MM.1S (cell line): Measurements from ENCODE around the gene SAXO1.

Experiments
- EZH2 ChIP-seq: fragments of 300-600 bp; sonication (generic); optimal IDR thresholded peaks from 2 replicates; pipeline ENCODE3; 2017; ENCODE audit warnings: low read depth, mild to moderate bottlenecking, antibody characterized with exemption, low read length, mixed read lengths
- EZH2phosphoT487 ChIP-seq: fragments of 300-600 bp; sonication (generic); IDR thresholded peaks from 2 replicates; pipeline ENCODE4 v1.6.1; 2018; ENCODE audit warnings: antibody characterized with exemption, low read length
- TF ChIP-seq, protein P1 (sequence below): fragments of 300-600 bp; sonication (generic); IDR thresholded peaks from 2 replicates; pipeline ENCODE4 v1.5.1; 2016; ENCODE audit warnings: antibody characterized with exemption, low read length, mixed read lengths

- TF ChIP-seq, protein P1, sequence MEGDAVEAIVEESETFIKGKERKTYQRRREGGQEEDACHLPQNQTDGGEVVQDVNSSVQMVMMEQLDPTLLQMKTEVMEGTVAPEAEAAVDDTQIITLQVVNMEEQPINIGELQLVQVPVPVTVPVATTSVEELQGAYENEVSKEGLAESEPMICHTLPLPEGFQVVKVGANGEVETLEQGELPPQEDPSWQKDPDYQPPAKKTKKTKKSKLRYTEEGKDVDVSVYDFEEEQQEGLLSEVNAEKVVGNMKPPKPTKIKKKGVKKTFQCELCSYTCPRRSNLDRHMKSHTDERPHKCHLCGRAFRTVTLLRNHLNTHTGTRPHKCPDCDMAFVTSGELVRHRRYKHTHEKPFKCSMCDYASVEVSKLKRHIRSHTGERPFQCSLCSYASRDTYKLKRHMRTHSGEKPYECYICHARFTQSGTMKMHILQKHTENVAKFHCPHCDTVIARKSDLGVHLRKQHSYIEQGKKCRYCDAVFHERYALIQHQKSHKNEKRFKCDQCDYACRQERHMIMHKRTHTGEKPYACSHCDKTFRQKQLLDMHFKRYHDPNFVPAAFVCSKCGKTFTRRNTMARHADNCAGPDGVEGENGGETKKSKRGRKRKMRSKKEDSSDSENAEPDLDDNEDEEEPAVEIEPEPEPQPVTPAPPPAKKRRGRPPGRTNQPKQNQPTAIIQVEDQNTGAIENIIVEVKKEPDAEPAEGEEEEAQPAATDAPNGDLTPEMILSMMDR = no peak
- no peak for TF ChIP-seq EZH2
- no peak for TF ChIP-seq EZH2phosphoT487
Measured at GRCh38 chr9:18911714-18912342, 121.2 kb downstream of the SAXO1 start.
